Progenitor cell of endocrine pancreas (in vitro differentiated cells): ENCODE measurements around the gene TRAPPC3. TPM values are rescaled to one million over a fixed set of nuclear protein-coding genes. Genes with fewer than 3 reads are reported as not detected.

Experiments
- DNase-seq: peaks from one replicate; pipeline ENCODE4 v3.0.0; 2021; ENCODE audit warnings: low spot score; ENCODE audit not compliant: unreplicated experiment
- H3K27ac Mint-ChIP-seq: 2 replicates; pipeline ENCODE4 v1.8.0; 2021; ENCODE audit warnings: mild to moderate bottlenecking, moderate library complexity, mixed read lengths
- H3K27me3 Mint-ChIP-seq: 2 replicates; pipeline ENCODE4 v1.8.0; 2021; ENCODE audit warnings: mixed read lengths
- H3K36me3 Mint-ChIP-seq: 2 replicates; pipeline ENCODE4 v1.8.0; 2022; ENCODE audit warnings: mixed read lengths; ENCODE audit not compliant: insufficient read depth
- H3K4me1 Mint-ChIP-seq: 2 replicates; pipeline ENCODE4 v1.8.0; 2021; ENCODE audit warnings: low read depth, mixed read lengths
- H3K4me3 Mint-ChIP-seq: 2 replicates; pipeline ENCODE4 v1.8.0; 2021; ENCODE audit warnings: low read depth, mild to moderate bottlenecking, moderate library complexity, mixed read lengths
- H3K9me3 Mint-ChIP-seq: 2 replicates; pipeline ENCODE4 v1.8.0; 2021; ENCODE audit warnings: low read depth, mixed read lengths
- CTCF ChIP-seq: fragments of 200-600 bp; sonication (generic); IDR thresholded peaks from one replicate; pipeline ENCODE4 v1.5.0; 2021; ENCODE audit warnings: antibody characterized with exemption, mild to moderate bottlenecking; ENCODE audit not compliant: unreplicated experiment
- total RNA-seq: library from RNA; stranded (reverse); gene quantifications from 2 replicates; pipeline ENCODE4 v1.2.1, GENCODE V29; 2021

TRAPPC3 gene
- total RNA-seq, 1 donor from 2014 or later: 63.6 TPM

GRCh38 chr1:36133484-36133883 is 15.8 kb downstream of the TRAPPC3 start:
- Mint-ChIP-seq H3K27me3 (no peaks in the 10 kb centered on the region), H3K4me3 (no peak overlapping the region), H3K4me1 (peaks cover 7% of the 10 kb centered on the region), H3K36me3 (peaks cover 4% of the 10 kb centered on the region), H3K9me3 (no peaks in the 10 kb centered on the region), H3K27ac (peak overlapping the region; percentile 45)
- no peak for DNase-seq
- no peak for TF ChIP-seq CTCF

- TF ChIP-seq CTCF: no peak
- no peak for DNase-seq
- Mint-ChIP-seq H3K27ac (no peak overlapping the region), H3K4me1 (peaks cover 10% of the 10 kb centered on the region), H3K36me3 (no peaks in the 10 kb centered on the region), H3K4me3 (no peak overlapping the region), H3K27me3 (no peaks in the 10 kb centered on the region), H3K9me3 (no peaks in the 10 kb centered on the region)
These were observed 17.3 kb downstream of the TRAPPC3 start for GRCh38 chr1:36132029-36132428.

GRCh38 chr1:36128905-36129206 is 20.4 kb downstream of the TRAPPC3 start:
- peaks cover 10% of the 10 kb centered on the region for H3K4me1 Mint-ChIP-seq
- H3K27me3 Mint-ChIP-seq: peaks cover 20% of the 10 kb centered on the region
- DNase-seq: no peak
- no peaks in the 10 kb centered on the region for H3K36me3 Mint-ChIP-seq
- TF ChIP-seq CTCF: no peak
- H3K27ac Mint-ChIP-seq: no peak overlapping the region
- H3K4me3 Mint-ChIP-seq: no peak overlapping the region
- H3K9me3 Mint-ChIP-seq: no peaks in the 10 kb centered on the region

- Mint-ChIP-seq H3K4me1 (peaks cover 10% of the 10 kb centered on the region), H3K36me3 (no peaks in the 10 kb centered on the region), H3K9me3 (no peaks in the 10 kb centered on the region), H3K4me3 (no peak overlapping the region), H3K27ac (no peak overlapping the region), H3K27me3 (peaks cover 25% of the 10 kb centered on the region)
- no peak for TF ChIP-seq CTCF
- no peak for DNase-seq
These were observed 21.0 kb downstream of the TRAPPC3 start for GRCh38 chr1:36128126-36128904.

GRCh38 chr1:36126797-36127500 is 22.3 kb downstream of the TRAPPC3 start:
- Mint-ChIP-seq H3K27me3 (peaks cover 39% of the 10 kb centered on the region), H3K4me3 (no peak overlapping the region), H3K9me3 (no peaks in the 10 kb centered on the region), H3K36me3 (no peaks in the 10 kb centered on the region), H3K27ac (no peak overlapping the region), H3K4me1 (peaks cover 10% of the 10 kb centered on the region)
- TF ChIP-seq CTCF: no peak
- DNase-seq: no peak
